A673 (cell line): ENCODE data around the gene NPHP1. TPM values are rescaled to one million over a fixed set of nuclear protein-coding genes. Genes with fewer than 3 reads are reported as not detected.

Experiments
- BruUV-seq: library from RNA; stranded (reverse); fragments of 400-500 nt; replicated peaks from 2 replicates; lab custom pipeline; 2021; lab: Mats Ljungman, UMichigan
- CTCF ChIA-PET: fragments of 300-600 bp; sonication (Branson Sonifier 250); formaldehyde crosslinking; loops from one replicate; lab custom pipeline; 2022; ENCODE audit warnings: antibody characterized with exemption; lab: Charles Lee
- POLR2A ChIA-PET: fragments of 300-600 bp; sonication (Branson Sonifier 250); formaldehyde crosslinking; loops from one replicate; lab custom pipeline; 2022; ENCODE audit warnings: antibody characterized with exemption; ENCODE audit not compliant: low non-redundant PET; lab: Charles Lee
- DNase-seq: peaks from one replicate; pipeline ENCODE4 v3.0.0-alpha.2; 2015; ENCODE audit warnings: low spot score
- H3K27ac ChIP-seq: fragments of 200-600 bp; sonication (generic); 2 replicates; pipeline ENCODE4 v1.5.1; 2016; ENCODE audit warnings: mixed run types, low read depth, mild to moderate bottlenecking, mixed read lengths, antibody characterized with exemption, low read length; ENCODE audit not compliant: poor library complexity, severe bottlenecking
- H3K27me3 ChIP-seq: fragments of 200-600 bp; sonication (generic); replicated peaks from 2 replicates; pipeline ENCODE4 v1.6.1; 2017; ENCODE audit warnings: mixed run types, low read depth, mild to moderate bottlenecking, mixed read lengths, antibody characterized with exemption, low read length; ENCODE audit not compliant: insufficient read depth, poor library complexity
- H3K36me3 ChIP-seq: fragments of 200-600 bp; sonication (generic); 2 replicates; pipeline ENCODE4 v1.6.1; 2016; ENCODE audit warnings: mixed run types, mild to moderate bottlenecking, mixed read lengths, antibody characterized with exemption, low read length; ENCODE audit not compliant: insufficient read depth, poor library complexity, severe bottlenecking
- H3K4me1 ChIP-seq: fragments of 200-600 bp; sonication (generic); 2 replicates; pipeline ENCODE4 v1.6.1; 2017; ENCODE audit warnings: mixed run types, mild to moderate bottlenecking, mixed read lengths, antibody characterized with exemption, low read length; ENCODE audit not compliant: insufficient read depth, poor library complexity, severe bottlenecking
- H3K4me3 ChIP-seq: fragments of 200-600 bp; sonication (generic); 2 replicates; pipeline ENCODE4 v1.5.1; 2016; ENCODE audit warnings: low read depth, mixed run types, mild to moderate bottlenecking, mixed read lengths, low read length; ENCODE audit not compliant: poor library complexity, severe bottlenecking
- H3K9me3 ChIP-seq: fragments of 200-600 bp; sonication (generic); 2 replicates; pipeline ENCODE4 v1.6.1; 2016; ENCODE audit warnings: mixed run types, low read depth, mild to moderate bottlenecking, mixed read lengths, antibody characterized with exemption, low read length; ENCODE audit not compliant: poor library complexity, severe bottlenecking
- CTCF ChIP-seq: fragments of 300-800, 200-600 bp; sonication (generic); conservative IDR thresholded peaks from 2 replicates; pipeline ENCODE4 v1.5.1; 2017; ENCODE audit warnings: low read depth, mild to moderate bottlenecking, antibody characterized with exemption, low read length, moderate library complexity, mixed read lengths
- EZH2 ChIP-seq: fragments of 200-600 bp; sonication (generic); IDR thresholded peaks from 2 replicates; pipeline ENCODE4 v1.6.1; 2017; ENCODE audit warnings: borderline replicate concordance, low read depth, mild to moderate bottlenecking, mixed read lengths, antibody characterized with exemption, low read length; ENCODE audit not compliant: poor library complexity, severe bottlenecking
- intact Hi-C: fragments of 100-400 bp; cut with micrococcal nuclease; formaldehyde crosslinking; loops from one replicate; pipeline ENCODE4 v1.10.0; 2022; ENCODE audit not compliant: unreplicated experiment
- total RNA-seq: library from RNA; stranded (reverse); gene quantifications from 2 replicates; pipeline ENCODE4 v1.2.3, GENCODE V29; 2021

Gene NPHP1
- total RNA-seq, 1 experiment from 2014 or later, result 4.5 TPM

GRCh38 chr2:110124939-110125691, 79.7 kb downstream of the NPHP1 start:
- Histone ChIP-seq H3K27ac (no peak overlapping the region), H3K9me3 (no peaks in the 10 kb centered on the region), H3K4me1 (peaks cover 14% of the 10 kb centered on the region), H3K4me3 (no peak overlapping the region), H3K27me3 (no peaks in the 10 kb centered on the region), H3K36me3 (no peaks in the 10 kb centered on the region)
- BruUV-seq, result no TSS peak
- ChIA-PET POLR2A (no interaction called here), CTCF (no interaction called here)
- peak; percentile 21 for DNase-seq
- intact Hi-C loops, result no loop called here
- no peak for TF ChIP-seq CTCF

- Histone ChIP-seq H3K4me3 (no peak overlapping the region), H3K27ac (no peak overlapping the region), H3K4me1 (peaks cover 14% of the 10 kb centered on the region), H3K9me3 (no peaks in the 10 kb centered on the region), H3K36me3 (no peaks in the 10 kb centered on the region), H3K27me3 (no peaks in the 10 kb centered on the region)
- TF ChIP-seq CTCF (no peak), EZH2 (no peak)
- no peak for DNase-seq
- intact Hi-C loops, result no loop called here
- no TSS peak for BruUV-seq
- CTCF ChIA-PET, result no interaction called here
- POLR2A ChIA-PET, result no interaction called here
Observed at GRCh38 chr2:110124038-110124825, 80.6 kb downstream of the NPHP1 start.

- no peak for TF ChIP-seq EZH2
- no peak for TF ChIP-seq CTCF
- intact Hi-C loops, result no loop called here
- H3K27me3 ChIP-seq, result no peaks in the 10 kb centered on the region
- no peak overlapping the region for H3K4me3 ChIP-seq
- ChIA-PET POLR2A (no interaction called here), CTCF (no interaction called here)
- H3K27ac ChIP-seq, result no peak overlapping the region
- DNase-seq, result no peak
- no TSS peak for BruUV-seq
- peaks cover 14% of the 10 kb centered on the region for H3K4me1 ChIP-seq
- H3K36me3 ChIP-seq, result no peaks in the 10 kb centered on the region
- H3K9me3 ChIP-seq, result no peaks in the 10 kb centered on the region
Observed at GRCh38 chr2:110121592-110121991, 83.2 kb downstream of the NPHP1 start.
